Measurements from ENCODE around the gene FUT2.

The FUT2 gene

GRCh38 chr19:48726556-48726955, 30.8 kb downstream of the FUT2 start:
- no peak for DNase-seq (ENCODE audit: low read depth)

GRCh38 chr19:48728911-48729664, 33.3 kb downstream of the FUT2 start:
- no peak for DNase-seq (ENCODE audit: low read depth)

- DNase-seq (ENCODE audit: low read depth), result no peak
These were observed 35.7 kb downstream of the FUT2 start for GRCh38 chr19:48731452-48731851.

GRCh38 chr19:48734625-48735024, 38.9 kb downstream of the FUT2 start:
- no peak for DNase-seq (ENCODE audit: low read depth)

- no peak for DNase-seq (ENCODE audit: low read depth)
These were observed 39.4 kb downstream of the FUT2 start for GRCh38 chr19:48735031-48735615.

GRCh38 chr19:48737360-48737998, 41.7 kb downstream of the FUT2 start:
- DNase-seq (ENCODE audit: low read depth), result no peak

- DNase-seq (ENCODE audit: low read depth), result peak; percentile 94
These were observed 43.0 kb downstream of the FUT2 start for GRCh38 chr19:48738557-48739403.

- DNase-seq (ENCODE audit: low read depth), result no peak
These were observed 43.8 kb downstream of the FUT2 start for GRCh38 chr19:48739404-48740163.

- DNase-seq (ENCODE audit: low read depth), result no peak
These were observed 44.6 kb downstream of the FUT2 start, which contains the start of gene RASIP1 for GRCh38 chr19:48740164-48740972. Gene RASIP1 (minus strand): TSS chr19:48740610. CDS start chr19:48740282, 328 bp downstream.

GRCh38 chr19:48741129-48741999, 45.6 kb downstream of the FUT2 start:
- DNase-seq (ENCODE audit: low read depth), result no peak

- no peak for DNase-seq (ENCODE audit: low read depth)
These were observed 46.3 kb downstream of the FUT2 start for GRCh38 chr19:48742096-48742495.

GRCh38 chr19:48745208-48745995, 49.6 kb downstream of the FUT2 start:
- peak; percentile 22 for DNase-seq (ENCODE audit: low read depth)

GRCh38 chr19:48746110-48746509, 50.3 kb downstream of the FUT2 start:
- DNase-seq (ENCODE audit: low read depth), result no peak

GRCh38 chr19:48746738-48747575, 51.2 kb downstream of the FUT2 start, which contains the start of gene IZUMO1:
Gene IZUMO1 (minus strand): TSS chr19:48746909. CDS start chr19:48745859, 1,050 bp downstream.
- DNase-seq (ENCODE audit: low read depth), result no peak

- no peak for DNase-seq (ENCODE audit: low read depth)
These were observed 53.9 kb downstream of the FUT2 start for GRCh38 chr19:48749571-48750198.

GRCh38 chr19:48750351-48750750, 54.6 kb downstream of the FUT2 start:
- no peak for DNase-seq (ENCODE audit: low read depth)

GRCh38 chr19:48750771-48751504, 55.2 kb downstream of the FUT2 start:
- DNase-seq (ENCODE audit: low read depth), result no peak

Measured in activated T-cell treated with anti-CD3 and anti-CD28 coated beads for 1 hour (primary cell).